ENCODE results near the gene ACR. TPM values are rescaled to one million over a fixed set of nuclear protein-coding genes. Genes with fewer than 3 reads are reported as not detected.

ACR gene
- total and polyA plus RNA-seq, 4 experiments from 2014 or later = not detected

DNA sequence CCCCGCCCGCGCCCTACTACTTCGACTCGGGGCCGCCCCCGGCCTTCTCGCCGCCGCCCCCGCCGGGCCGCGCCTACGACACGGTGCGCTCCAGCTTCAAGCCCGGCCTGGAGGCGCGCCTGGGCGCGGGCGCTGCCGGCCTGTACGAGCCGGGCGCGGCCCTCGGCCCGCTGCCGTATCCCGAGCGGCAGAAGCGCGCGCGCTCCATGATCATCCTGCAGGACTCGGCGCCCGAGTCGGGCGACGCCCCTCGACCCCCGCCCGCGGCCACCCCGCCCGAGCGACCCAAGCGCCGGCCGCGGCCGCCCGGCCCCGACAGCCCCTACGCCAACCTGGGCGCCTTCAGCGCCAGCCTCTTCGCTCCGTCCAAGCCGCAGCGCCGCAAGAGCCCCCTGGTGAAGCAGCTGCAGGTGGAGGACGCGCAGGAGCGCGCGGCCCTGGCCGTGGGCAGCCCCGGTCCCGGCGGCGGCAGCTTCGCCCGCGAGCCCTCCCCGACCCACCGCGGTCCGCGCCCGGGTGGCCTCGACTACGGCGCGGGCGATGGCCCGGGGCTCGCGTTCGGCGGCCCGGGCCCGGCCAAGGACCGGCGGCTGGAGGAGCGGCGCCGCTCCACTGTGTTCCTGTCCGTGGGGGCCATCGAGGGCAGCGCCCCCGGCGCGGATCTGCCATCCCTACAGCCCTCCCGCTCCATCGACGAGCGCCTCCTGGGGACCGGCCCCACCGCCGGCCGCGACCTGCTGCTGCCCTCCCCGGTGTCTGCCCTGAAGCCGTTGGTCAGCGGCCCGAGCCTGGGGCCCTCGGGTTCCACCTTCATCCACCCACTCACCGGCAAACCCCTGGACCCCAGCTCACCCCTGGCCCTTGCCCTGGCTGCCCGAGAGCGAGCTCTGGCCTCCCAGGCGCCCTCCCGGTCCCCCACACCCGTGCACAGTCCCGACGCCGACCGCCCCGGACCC lies 17.4 kb upstream of the ACR start:
- no peak overlapping the region for H3K4me3 Mint-ChIP-seq
- H3K4me1 Mint-ChIP-seq = no peaks in the 10 kb centered on the region
- CTCF ChIA-PET (ENCODE audit: partially characterized antibody) = no interaction called here
- H3K27ac ChIP-seq (ENCODE audit: low read depth, low read length) = no peak overlapping the region
- H3K27me3 Mint-ChIP-seq = no peaks in the 10 kb centered on the region
- no peaks in the 10 kb centered on the region for H3K9me3 ChIP-seq (ENCODE audit: control insufficient read depth in 1 of 2, low read length in 2 of 2)
- H3K36me3 ChIP-seq (ENCODE audit: insufficient read depth, low read length) = no peaks in the 10 kb centered on the region
- POLR2A ChIA-PET (ENCODE audit: partially characterized antibody) = no interaction called here
- H3K27ac Mint-ChIP-seq = no peak overlapping the region
- H3K27me3 ChIP-seq (ENCODE audit: insufficient read depth, low read length) = no peaks in the 10 kb centered on the region
- no peaks in the 10 kb centered on the region for H3K9me3 Mint-ChIP-seq
- intact Hi-C loops (cut with micrococcal nuclease) = no loop called here
- no peak for DNase-seq
- no peaks in the 10 kb centered on the region for H3K4me1 ChIP-seq (ENCODE audit: insufficient read depth, low read length)
- no peaks in the 10 kb centered on the region for H3K36me3 Mint-ChIP-seq
- H3K4me3 ChIP-seq (ENCODE audit: low read length in 2 of 2) = no peak overlapping the region

DNA sequence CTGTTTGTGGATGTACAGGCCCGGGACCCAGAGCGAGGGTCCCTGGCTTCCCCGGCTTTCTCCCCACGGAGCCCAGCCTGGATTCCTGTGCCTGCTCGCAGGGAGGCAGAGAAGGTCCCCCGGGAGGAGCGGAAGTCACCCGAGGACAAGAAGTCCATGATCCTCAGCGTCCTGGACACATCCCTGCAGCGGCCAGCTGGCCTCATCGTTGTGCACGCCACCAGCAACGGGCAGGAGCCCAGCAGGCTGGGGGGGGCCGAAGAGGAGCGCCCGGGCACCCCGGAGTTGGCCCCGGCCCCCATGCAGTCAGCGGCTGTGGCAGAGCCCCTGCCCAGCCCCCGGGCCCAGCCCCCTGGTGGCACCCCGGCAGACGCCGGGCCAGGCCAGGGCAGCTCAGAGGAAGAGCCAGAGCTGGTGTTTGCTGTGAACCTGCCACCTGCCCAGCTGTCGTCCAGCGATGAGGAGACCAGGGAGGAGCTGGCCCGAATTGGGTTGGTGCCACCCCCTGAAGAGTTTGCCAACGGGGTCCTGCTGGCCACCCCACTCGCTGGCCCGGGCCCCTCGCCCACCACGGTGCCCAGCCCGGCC lies 16.7 kb upstream of the ACR start:
- CTCF ChIA-PET (ENCODE audit: partially characterized antibody) = no interaction called here
- Mint-ChIP-seq H3K9me3 (no peaks in the 10 kb centered on the region), H3K27me3 (no peaks in the 10 kb centered on the region)

DNA sequence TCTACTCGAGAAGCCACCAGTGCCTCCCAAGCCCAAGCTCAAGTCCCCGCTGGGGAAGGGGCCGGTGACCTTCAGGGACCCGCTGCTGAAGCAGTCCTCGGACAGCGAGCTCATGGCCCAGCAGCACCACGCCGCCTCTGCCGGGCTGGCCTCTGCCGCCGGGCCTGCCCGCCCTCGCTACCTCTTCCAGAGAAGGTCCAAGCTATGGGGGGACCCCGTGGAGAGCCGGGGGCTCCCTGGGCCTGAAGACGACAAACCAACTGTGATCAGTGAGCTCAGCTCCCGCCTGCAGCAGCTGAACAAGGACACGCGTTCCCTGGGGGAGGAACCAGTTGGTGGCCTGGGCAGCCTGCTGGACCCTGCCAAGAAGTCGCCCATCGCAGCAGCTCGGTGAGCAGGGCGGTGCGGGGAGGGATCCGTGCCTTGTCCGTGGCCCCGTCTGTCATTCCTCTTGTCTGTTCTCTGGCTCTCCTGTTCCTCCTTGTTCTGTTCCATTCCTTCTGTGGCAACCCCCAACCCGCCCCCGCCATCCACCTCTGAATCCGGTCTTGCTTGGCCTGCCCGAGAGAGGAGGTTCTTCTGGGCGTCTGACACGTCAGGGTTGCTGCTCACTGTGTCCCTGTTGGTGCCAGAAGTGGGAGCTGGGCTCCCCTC lies 15.8 kb upstream of the ACR start:
- H3K27ac Mint-ChIP-seq = no peak overlapping the region
- CTCF ChIA-PET (ENCODE audit: partially characterized antibody) = no interaction called here
- no peaks in the 10 kb centered on the region for H3K9me3 Mint-ChIP-seq

More for the DNA sequence above, 16.7 kb upstream of the ACR start:
- Mint-ChIP-seq H3K27ac (no peak overlapping the region), H3K4me3 (no peak overlapping the region), H3K4me1 (no peaks in the 10 kb centered on the region), H3K36me3 (no peaks in the 10 kb centered on the region)
- H3K36me3 ChIP-seq (ENCODE audit: insufficient read depth, low read length) = no peaks in the 10 kb centered on the region
- no peaks in the 10 kb centered on the region for H3K9me3 ChIP-seq (ENCODE audit: control insufficient read depth in 1 of 2, low read length in 2 of 2)
- no peaks in the 10 kb centered on the region for H3K4me1 ChIP-seq (ENCODE audit: insufficient read depth, low read length)
- H3K27ac ChIP-seq (ENCODE audit: low read depth, low read length) = no peak overlapping the region
- no peaks in the 10 kb centered on the region for H3K27me3 ChIP-seq (ENCODE audit: insufficient read depth, low read length)
- intact Hi-C loops (cut with micrococcal nuclease) = no loop called here
- no peak overlapping the region for H3K4me3 ChIP-seq (ENCODE audit: low read length in 2 of 2)
- DNase-seq = no peak
- POLR2A ChIA-PET (ENCODE audit: partially characterized antibody) = no interaction called here

DNA sequence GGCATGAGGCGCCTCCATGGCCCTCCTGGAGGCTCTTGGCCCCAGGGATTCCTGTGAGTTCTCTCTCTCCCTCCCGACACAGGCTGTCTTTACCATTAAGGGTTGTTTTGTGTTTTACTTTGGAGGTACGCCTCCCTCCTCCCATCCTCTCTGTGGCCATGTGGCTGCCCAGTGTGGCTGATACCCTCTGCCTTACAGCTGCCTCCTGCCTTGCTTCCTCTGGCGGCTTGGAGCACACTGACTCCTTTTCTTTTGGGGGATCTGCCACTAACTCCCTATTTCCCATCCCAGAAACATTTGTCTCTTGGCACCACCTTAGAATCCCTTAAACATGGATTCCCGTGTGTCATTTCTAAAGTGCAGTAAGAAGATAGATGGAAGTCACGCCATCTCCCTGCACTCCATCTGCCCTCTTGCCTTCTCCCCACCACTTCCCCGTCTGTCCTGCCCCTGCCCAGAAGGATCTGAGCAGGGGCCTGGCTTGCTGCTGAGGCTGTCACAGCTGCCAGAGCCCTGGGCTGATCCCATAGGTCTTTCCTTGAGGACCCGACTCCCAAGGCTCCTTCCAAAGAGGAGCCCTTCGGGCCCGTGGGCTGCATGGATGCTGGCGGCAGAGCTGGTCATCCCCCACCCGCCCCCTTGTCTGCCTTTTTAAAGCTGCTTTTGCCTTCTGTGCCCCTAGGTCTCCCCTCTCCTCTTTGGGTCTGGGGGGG lies 15.1 kb upstream of the ACR start:
- Mint-ChIP-seq H3K4me3 (no peak overlapping the region), H3K27ac (peak overlapping the region in 1 of 7 donors; percentile 50), H3K36me3 (no peaks in the 10 kb centered on the region), H3K9me3 (no peaks in the 10 kb centered on the region), H3K4me1 (no peaks in the 10 kb centered on the region), H3K27me3 (no peaks in the 10 kb centered on the region)
- Histone ChIP-seq H3K36me3 (ENCODE audit: insufficient read depth, low read length) (no peaks in the 10 kb centered on the region), H3K9me3 (ENCODE audit: control insufficient read depth in 1 of 2, low read length in 2 of 2) (no peaks in the 10 kb centered on the region), H3K27me3 (ENCODE audit: insufficient read depth, low read length) (no peaks in the 10 kb centered on the region), H3K4me1 (ENCODE audit: insufficient read depth, low read length) (no peaks in the 10 kb centered on the region), H3K27ac (ENCODE audit: low read depth, low read length) (no peak overlapping the region), H3K4me3 (ENCODE audit: low read length in 2 of 2) (no peak overlapping the region)
- intact Hi-C loops (cut with micrococcal nuclease) = no loop called here
- POLR2A ChIA-PET (ENCODE audit: partially characterized antibody) = no interaction called here
- CTCF ChIA-PET (ENCODE audit: partially characterized antibody) = no interaction called here
- DNase-seq = no peak

More for the DNA sequence above, 15.8 kb upstream of the ACR start:
- no peak overlapping the region for H3K4me3 Mint-ChIP-seq
- intact Hi-C loops (cut with micrococcal nuclease) = no loop called here
- H3K36me3 Mint-ChIP-seq = no peaks in the 10 kb centered on the region
- POLR2A ChIA-PET (ENCODE audit: partially characterized antibody) = no interaction called here
- no peaks in the 10 kb centered on the region for H3K4me1 ChIP-seq (ENCODE audit: insufficient read depth, low read length)
- no peaks in the 10 kb centered on the region for H3K27me3 Mint-ChIP-seq
- no peak for DNase-seq
- no peaks in the 10 kb centered on the region for H3K36me3 ChIP-seq (ENCODE audit: insufficient read depth, low read length)
- H3K4me1 Mint-ChIP-seq = no peaks in the 10 kb centered on the region
- H3K4me3 ChIP-seq (ENCODE audit: low read length in 2 of 2) = no peak overlapping the region
- H3K27me3 ChIP-seq (ENCODE audit: insufficient read depth, low read length) = no peaks in the 10 kb centered on the region
- H3K27ac ChIP-seq (ENCODE audit: low read depth, low read length) = no peak overlapping the region
- no peaks in the 10 kb centered on the region for H3K9me3 ChIP-seq (ENCODE audit: control insufficient read depth in 1 of 2, low read length in 2 of 2)

- H3K27me3 ChIP-seq (ENCODE audit: insufficient read depth, low read length) = no peaks in the 10 kb centered on the region
- H3K4me3 Mint-ChIP-seq = no peak overlapping the region
Observed at GRCh38 chr22:50723991-50724390, 14.0 kb upstream of the ACR start.

DNA sequence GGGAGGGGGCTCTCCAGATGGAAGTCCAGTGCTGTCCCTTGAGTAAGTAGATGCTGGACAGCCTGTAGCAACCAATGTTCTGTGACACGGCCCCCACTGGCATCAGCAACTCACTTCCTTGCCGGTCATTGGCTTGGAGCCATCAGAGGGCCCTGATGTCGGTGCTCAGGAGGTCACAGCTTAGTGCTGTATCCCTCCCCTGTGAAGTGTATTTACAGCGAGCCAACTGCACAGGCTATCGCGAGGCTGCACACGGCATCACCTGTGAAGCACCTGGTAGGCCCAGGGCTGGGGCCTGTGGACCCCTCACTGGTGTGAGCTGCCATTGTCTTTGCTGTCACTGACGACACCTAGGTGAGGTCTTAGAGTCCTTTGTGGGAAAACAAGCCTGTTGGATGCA lies 13.4 kb upstream of the ACR start:
- Mint-ChIP-seq H3K9me3 (no peaks in the 10 kb centered on the region), H3K36me3 (no peaks in the 10 kb centered on the region), H3K27ac (no peak overlapping the region), H3K4me3 (no peak overlapping the region), H3K4me1 (no peaks in the 10 kb centered on the region), H3K27me3 (no peaks in the 10 kb centered on the region)
- H3K4me3 ChIP-seq (ENCODE audit: low read length in 2 of 2) = no peak overlapping the region
- H3K27me3 ChIP-seq (ENCODE audit: insufficient read depth, low read length) = no peaks in the 10 kb centered on the region
- H3K9me3 ChIP-seq (ENCODE audit: control insufficient read depth in 1 of 2, low read length in 2 of 2) = no peaks in the 10 kb centered on the region
- no peak overlapping the region for H3K27ac ChIP-seq (ENCODE audit: low read depth, low read length)
- DNase-seq = no peak
- H3K36me3 ChIP-seq (ENCODE audit: insufficient read depth, low read length) = no peaks in the 10 kb centered on the region
- POLR2A ChIA-PET (ENCODE audit: partially characterized antibody) = no interaction called here
- no peaks in the 10 kb centered on the region for H3K4me1 ChIP-seq (ENCODE audit: insufficient read depth, low read length)
- intact Hi-C loops (cut with micrococcal nuclease) = no loop called here
- CTCF ChIA-PET (ENCODE audit: partially characterized antibody) = no interaction called here

More at GRCh38 chr22:50723991-50724390, 14.0 kb upstream of the ACR start:
- ChIA-PET CTCF (ENCODE audit: partially characterized antibody) (no interaction called here), POLR2A (ENCODE audit: partially characterized antibody) (no interaction called here)
- no peaks in the 10 kb centered on the region for H3K27me3 Mint-ChIP-seq
- H3K36me3 Mint-ChIP-seq = no peaks in the 10 kb centered on the region
- DNase-seq = no peak
- Histone ChIP-seq H3K4me1 (ENCODE audit: insufficient read depth, low read length) (no peaks in the 10 kb centered on the region), H3K36me3 (ENCODE audit: insufficient read depth, low read length) (no peaks in the 10 kb centered on the region), H3K27ac (ENCODE audit: low read depth, low read length) (no peak overlapping the region), H3K4me3 (ENCODE audit: low read length in 2 of 2) (no peak overlapping the region), H3K9me3 (ENCODE audit: control insufficient read depth in 1 of 2, low read length in 2 of 2) (no peaks in the 10 kb centered on the region)
- intact Hi-C loops (cut with micrococcal nuclease) = no loop called here
- no peak overlapping the region for H3K27ac Mint-ChIP-seq
- no peaks in the 10 kb centered on the region for H3K9me3 Mint-ChIP-seq
- no peaks in the 10 kb centered on the region for H3K4me1 Mint-ChIP-seq

- Mint-ChIP-seq H3K4me3 (no peak overlapping the region), H3K27ac (peak overlapping the region in 1 of 7 donors; percentile 43), H3K9me3 (no peaks in the 10 kb centered on the region), H3K4me1 (no peaks in the 10 kb centered on the region), H3K27me3 (no peaks in the 10 kb centered on the region), H3K36me3 (no peaks in the 10 kb centered on the region)
- Histone ChIP-seq H3K27me3 (ENCODE audit: insufficient read depth, low read length) (no peaks in the 10 kb centered on the region), H3K4me1 (ENCODE audit: insufficient read depth, low read length) (no peaks in the 10 kb centered on the region), H3K27ac (ENCODE audit: low read depth, low read length) (no peak overlapping the region), H3K36me3 (ENCODE audit: insufficient read depth, low read length) (no peaks in the 10 kb centered on the region), H3K9me3 (ENCODE audit: control insufficient read depth in 1 of 2, low read length in 2 of 2) (no peaks in the 10 kb centered on the region), H3K4me3 (ENCODE audit: low read length in 2 of 2) (no peak overlapping the region)
- CTCF ChIA-PET (ENCODE audit: partially characterized antibody) = no interaction called here
- intact Hi-C loops (cut with micrococcal nuclease) = no loop called here
- no peak for DNase-seq
- POLR2A ChIA-PET (ENCODE audit: partially characterized antibody) = no interaction called here
Observed at GRCh38 chr22:50725597-50725996, 12.4 kb upstream of the ACR start.
